Duodenal mucosa (tissue), 2 donors: Measurements from ENCODE around the gene DLL1.

ENCODE experiments used
- H3K27ac ChIP-seq: one replicate; pipeline ENCODE4 v1.7.0; 2013; ENCODE audit warnings: low read depth, low read length
- H3K27me3 ChIP-seq, 2 donors: one replicate each; pipeline ENCODE4 v1.7.0; 2013; ENCODE audit warnings: low read length in 2 of 2, control low read depth in 1 of 2; ENCODE audit not compliant: insufficient read depth in 2 of 2, control insufficient read depth in 1 of 2
- H3K36me3 ChIP-seq, 2 donors: one replicate each; pipeline ENCODE4 v1.7.0; 2013; ENCODE audit warnings: low read length in 2 of 2, control low read depth in 1 of 2; ENCODE audit not compliant: insufficient read depth in 2 of 2, control insufficient read depth in 1 of 2
- H3K4me1 ChIP-seq, 2 donors: one replicate each; pipeline ENCODE4 v1.7.0; 2013; ENCODE audit warnings: low read length in 2 of 2, control low read depth in 1 of 2; ENCODE audit not compliant: insufficient read depth in 2 of 2, control insufficient read depth in 1 of 2
- H3K4me3 ChIP-seq, 2 donors: one replicate each; pipeline ENCODE4 v1.7.0; 2013; ENCODE audit warnings: low read length in 2 of 2, low read depth in 1 of 2
- H3K9ac ChIP-seq, 2 donors: one replicate each; pipeline ENCODE4 v1.7.0; 2013; ENCODE audit warnings: low read length in 2 of 2, low read depth in 1 of 2
- H3K9me3 ChIP-seq, 2 donors: one replicate each; pipeline ENCODE4 v1.7.0; 2013; ENCODE audit warnings: low read length in 2 of 2, control low read depth in 1 of 2; ENCODE audit not compliant: control insufficient read depth in 1 of 2

The DLL1 gene

GRCh38 chr6:170251776-170252571 lies 38.9 kb downstream of the DLL1 start:
- H3K27me3 ChIP-seq = no peaks in the 10 kb centered on the region
- no peak overlapping the region for H3K9ac ChIP-seq
- no peak overlapping the region for H3K4me3 ChIP-seq
- H3K27ac ChIP-seq = no peak overlapping the region
- no peaks in the 10 kb centered on the region for H3K9me3 ChIP-seq
- H3K4me1 ChIP-seq = no peaks in the 10 kb centered on the region
- H3K36me3 ChIP-seq = no peaks in the 10 kb centered on the region

GRCh38 chr6:170250981-170251775 lies 39.7 kb downstream of the DLL1 start:
- Histone ChIP-seq H3K4me1 (no peaks in the 10 kb centered on the region), H3K36me3 (no peaks in the 10 kb centered on the region), H3K27me3 (no peaks in the 10 kb centered on the region), H3K27ac (no peak overlapping the region), H3K9ac (no peak overlapping the region), H3K9me3 (no peaks in the 10 kb centered on the region), H3K4me3 (no peak overlapping the region)

- no peaks in the 10 kb centered on the region for H3K27me3 ChIP-seq
- H3K9me3 ChIP-seq = no peaks in the 10 kb centered on the region
- no peak overlapping the region for H3K9ac ChIP-seq
- H3K4me3 ChIP-seq = no peak overlapping the region
- no peaks in the 10 kb centered on the region for H3K36me3 ChIP-seq
- H3K4me1 ChIP-seq = no peaks in the 10 kb centered on the region
- H3K27ac ChIP-seq = no peak overlapping the region
Observed at GRCh38 chr6:170250455-170250854, 40.4 kb downstream of the DLL1 start.

GRCh38 chr6:170249817-170250216 lies 41.1 kb downstream of the DLL1 start:
- no peak overlapping the region for H3K9ac ChIP-seq
- no peaks in the 10 kb centered on the region for H3K27me3 ChIP-seq
- no peaks in the 10 kb centered on the region for H3K9me3 ChIP-seq
- no peaks in the 10 kb centered on the region for H3K36me3 ChIP-seq
- H3K4me1 ChIP-seq = no peaks in the 10 kb centered on the region
- H3K4me3 ChIP-seq = no peak overlapping the region
- no peak overlapping the region for H3K27ac ChIP-seq

GRCh38 chr6:170248861-170249600 lies 41.8 kb downstream of the DLL1 start:
- H3K9ac ChIP-seq = no peak overlapping the region
- H3K9me3 ChIP-seq = no peaks in the 10 kb centered on the region
- no peaks in the 10 kb centered on the region for H3K4me1 ChIP-seq
- no peak overlapping the region for H3K4me3 ChIP-seq
- no peaks in the 10 kb centered on the region for H3K27me3 ChIP-seq
- no peaks in the 10 kb centered on the region for H3K36me3 ChIP-seq
- no peak overlapping the region for H3K27ac ChIP-seq

GRCh38 chr6:170248111-170248805 lies 42.6 kb downstream of the DLL1 start:
- no peak overlapping the region for H3K4me3 ChIP-seq
- no peak overlapping the region for H3K27ac ChIP-seq
- H3K9me3 ChIP-seq = no peaks in the 10 kb centered on the region
- H3K9ac ChIP-seq = no peak overlapping the region
- no peaks in the 10 kb centered on the region for H3K4me1 ChIP-seq
- no peaks in the 10 kb centered on the region for H3K27me3 ChIP-seq
- H3K36me3 ChIP-seq = no peaks in the 10 kb centered on the region

- no peaks in the 10 kb centered on the region for H3K4me1 ChIP-seq
- no peak overlapping the region for H3K9ac ChIP-seq
- no peaks in the 10 kb centered on the region for H3K36me3 ChIP-seq
- H3K9me3 ChIP-seq = no peaks in the 10 kb centered on the region
- H3K4me3 ChIP-seq = no peak overlapping the region
- H3K27ac ChIP-seq = no peak overlapping the region
- no peaks in the 10 kb centered on the region for H3K27me3 ChIP-seq
Observed at GRCh38 chr6:170247178-170247701, 43.6 kb downstream of the DLL1 start.

GRCh38 chr6:170245475-170245992 lies 45.3 kb downstream of the DLL1 start:
- Histone ChIP-seq H3K4me3 (no peak overlapping the region), H3K4me1 (no peaks in the 10 kb centered on the region), H3K9ac (no peak overlapping the region), H3K9me3 (no peaks in the 10 kb centered on the region), H3K36me3 (no peaks in the 10 kb centered on the region), H3K27ac (no peak overlapping the region), H3K27me3 (no peaks in the 10 kb centered on the region)

GRCh38 chr6:170244721-170245474 lies 46.0 kb downstream of the DLL1 start:
- Histone ChIP-seq H3K4me3 (no peak overlapping the region), H3K4me1 (no peaks in the 10 kb centered on the region), H3K27me3 (no peaks in the 10 kb centered on the region), H3K9ac (no peak overlapping the region), H3K27ac (no peak overlapping the region), H3K36me3 (no peaks in the 10 kb centered on the region), H3K9me3 (no peaks in the 10 kb centered on the region)
